Neural crest cell (in vitro differentiated cells): ENCODE data around the gene DNER. TPM values are rescaled to one million over a fixed set of nuclear protein-coding genes. Genes with fewer than 3 reads are reported as not detected.
"Not testable (repeated sequence)": the region's sequence is repeated elsewhere in the genome, so short reads cannot be mapped to it uniquely, and the experiment has no call there.

ENCODE experiments used
- DNase-seq: peaks from one replicate; pipeline ENCODE4 v3.0.0; 2021; ENCODE audit warnings: low read depth, mixed read lengths, low spot score
- H3K27ac Mint-ChIP-seq: one replicate; pipeline ENCODE4 v1.8.0; 2021; ENCODE audit warnings: mild to moderate bottlenecking, mixed read lengths; ENCODE audit not compliant: unreplicated experiment
- H3K27me3 Mint-ChIP-seq: 2 replicates; pipeline ENCODE4 v1.8.0; 2021; ENCODE audit warnings: low read depth, mild to moderate bottlenecking, mixed read lengths
- H3K36me3 Mint-ChIP-seq: 2 replicates; pipeline ENCODE4 v1.8.0; 2021; ENCODE audit warnings: low read depth, mild to moderate bottlenecking, mixed read lengths
- H3K4me1 Mint-ChIP-seq: 2 replicates; pipeline ENCODE4 v1.8.0; 2021; ENCODE audit warnings: mixed read lengths
- H3K4me3 Mint-ChIP-seq: one replicate; pipeline ENCODE4 v1.8.0; 2021; ENCODE audit warnings: mild to moderate bottlenecking, mixed read lengths
- H3K9me3 Mint-ChIP-seq: 2 replicates; pipeline ENCODE4 v1.8.0; 2021; ENCODE audit warnings: mixed read lengths
- total RNA-seq: library from RNA; stranded (reverse); gene quantifications from 2 replicates; pipeline ENCODE4 v1.2.1, GENCODE V29; 2021
- TF ChIP-seq, protein P1 (sequence below): fragments of 200-600 bp; sonication (generic); conservative IDR thresholded peaks from 2 replicates; pipeline ENCODE4 v1.5.0; 2021; ENCODE audit warnings: antibody characterized with exemption, mild to moderate bottlenecking

Gene DNER
- total RNA-seq, 1 donor from 2014 or later = 4.1 TPM

DNA sequence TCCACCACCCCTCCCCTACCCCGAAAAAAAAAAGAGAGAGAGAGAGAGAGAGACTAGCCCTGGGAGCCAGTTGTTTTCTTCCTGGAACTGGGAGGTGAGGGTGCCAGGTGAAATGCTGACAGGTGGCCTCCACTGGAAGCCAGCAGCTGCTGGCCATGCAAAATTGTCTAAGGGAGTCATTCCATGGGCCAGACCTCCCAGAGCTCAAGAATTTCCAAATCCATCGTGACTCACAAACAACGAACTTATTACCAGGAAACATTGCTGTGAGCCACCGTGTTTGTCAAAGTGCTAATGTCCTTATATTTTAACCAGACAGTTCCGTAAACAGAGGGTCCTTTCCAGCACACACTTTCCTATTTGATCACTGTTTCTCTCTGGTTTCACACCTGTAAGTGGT is 374.7 kb downstream of the DNER start:
- DNase-seq = no peak
- no peak overlapping the region for H3K27ac Mint-ChIP-seq

DNA sequence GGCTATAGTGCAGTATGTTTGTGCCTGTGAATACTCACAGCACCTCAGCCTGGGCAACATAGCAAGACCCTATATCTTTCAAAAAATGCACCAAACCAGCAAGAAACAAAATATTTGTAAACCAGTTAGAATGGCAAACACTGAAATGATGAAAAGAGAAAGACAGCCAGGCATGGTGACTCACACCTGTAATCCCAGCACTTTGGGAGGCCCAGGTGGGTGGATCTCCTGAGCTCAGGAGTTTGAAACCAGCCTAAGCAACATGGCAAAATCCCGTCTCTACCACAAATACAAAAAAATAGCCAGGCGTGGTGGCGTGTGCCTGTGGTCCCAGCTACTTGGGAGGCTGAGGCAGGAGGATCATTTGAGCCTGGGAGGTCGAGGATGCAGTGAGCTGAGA is 375.2 kb downstream of the DNER start:
- H3K9me3 Mint-ChIP-seq, H3K4me1 Mint-ChIP-seq, DNase-seq, H3K36me3 Mint-ChIP-seq, H3K4me3 Mint-ChIP-seq, H3K27me3 Mint-ChIP-seq, H3K27ac Mint-ChIP-seq: not testable (repeated sequence)

More for the DNA sequence above, 374.7 kb downstream of the DNER start:
- Mint-ChIP-seq H3K4me1 (no peaks in the 10 kb centered on the region), H3K36me3 (no peaks in the 10 kb centered on the region), H3K27me3 (no peaks in the 10 kb centered on the region), H3K9me3 (no peaks in the 10 kb centered on the region), H3K4me3 (no peak overlapping the region)
- TF ChIP-seq, protein P1, sequence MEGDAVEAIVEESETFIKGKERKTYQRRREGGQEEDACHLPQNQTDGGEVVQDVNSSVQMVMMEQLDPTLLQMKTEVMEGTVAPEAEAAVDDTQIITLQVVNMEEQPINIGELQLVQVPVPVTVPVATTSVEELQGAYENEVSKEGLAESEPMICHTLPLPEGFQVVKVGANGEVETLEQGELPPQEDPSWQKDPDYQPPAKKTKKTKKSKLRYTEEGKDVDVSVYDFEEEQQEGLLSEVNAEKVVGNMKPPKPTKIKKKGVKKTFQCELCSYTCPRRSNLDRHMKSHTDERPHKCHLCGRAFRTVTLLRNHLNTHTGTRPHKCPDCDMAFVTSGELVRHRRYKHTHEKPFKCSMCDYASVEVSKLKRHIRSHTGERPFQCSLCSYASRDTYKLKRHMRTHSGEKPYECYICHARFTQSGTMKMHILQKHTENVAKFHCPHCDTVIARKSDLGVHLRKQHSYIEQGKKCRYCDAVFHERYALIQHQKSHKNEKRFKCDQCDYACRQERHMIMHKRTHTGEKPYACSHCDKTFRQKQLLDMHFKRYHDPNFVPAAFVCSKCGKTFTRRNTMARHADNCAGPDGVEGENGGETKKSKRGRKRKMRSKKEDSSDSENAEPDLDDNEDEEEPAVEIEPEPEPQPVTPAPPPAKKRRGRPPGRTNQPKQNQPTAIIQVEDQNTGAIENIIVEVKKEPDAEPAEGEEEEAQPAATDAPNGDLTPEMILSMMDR = no peak

DNA sequence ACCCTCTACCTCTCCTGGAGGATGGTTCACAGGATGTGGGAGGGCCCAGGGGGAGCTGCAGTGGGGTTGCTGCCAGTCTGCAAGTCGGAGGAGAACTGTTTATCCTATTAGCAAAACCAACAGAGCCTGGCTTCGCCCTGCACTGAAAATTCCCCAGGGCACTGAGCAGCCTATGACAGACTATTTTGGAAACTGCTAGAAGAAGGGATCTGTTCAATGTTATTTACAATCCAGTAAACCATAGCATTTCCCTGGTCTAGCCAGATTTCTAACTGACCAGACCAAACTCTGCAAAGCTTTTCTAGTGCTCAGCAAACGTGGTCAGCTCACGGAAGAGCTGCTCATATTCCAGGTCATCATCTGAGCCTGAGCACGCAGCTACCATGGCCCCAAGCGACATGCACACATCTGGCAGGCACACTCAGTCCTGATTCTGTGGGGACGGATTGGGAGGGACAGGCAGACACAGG is 378.4 kb downstream of the DNER start:
- H3K36me3 Mint-ChIP-seq = no peaks in the 10 kb centered on the region
- TF ChIP-seq, protein P1 = no peak
- H3K4me1 Mint-ChIP-seq = no peaks in the 10 kb centered on the region
- H3K9me3 Mint-ChIP-seq = no peaks in the 10 kb centered on the region
- no peak for DNase-seq
- no peaks in the 10 kb centered on the region for H3K27me3 Mint-ChIP-seq
- H3K27ac Mint-ChIP-seq = no peak overlapping the region
- H3K4me3 Mint-ChIP-seq = no peak overlapping the region

DNA sequence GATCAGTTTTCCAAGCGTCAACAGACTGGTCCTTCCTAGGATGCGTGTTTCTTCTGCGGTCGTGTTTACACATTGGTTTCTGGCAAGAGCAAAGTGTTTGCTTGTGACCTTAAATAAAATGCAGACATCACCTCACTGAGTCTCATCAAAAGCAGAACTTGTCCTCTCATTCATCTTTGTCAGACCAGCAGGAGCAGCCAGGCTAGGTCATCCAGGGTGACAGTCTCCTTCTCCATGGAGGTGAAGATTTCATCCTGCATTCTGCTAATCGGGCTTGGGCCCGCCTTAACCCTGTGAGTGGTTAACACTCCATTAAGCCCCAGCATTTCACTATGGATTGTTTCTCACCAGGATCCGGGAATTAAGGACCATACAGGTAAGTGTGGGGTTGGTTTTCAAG is 379.0 kb downstream of the DNER start:
- H3K27ac Mint-ChIP-seq = no peak overlapping the region
- no peak overlapping the region for H3K4me3 Mint-ChIP-seq
- H3K4me1 Mint-ChIP-seq = no peaks in the 10 kb centered on the region
- TF ChIP-seq, protein P1 = no peak
- H3K36me3 Mint-ChIP-seq = no peaks in the 10 kb centered on the region
- H3K9me3 Mint-ChIP-seq = no peaks in the 10 kb centered on the region
- DNase-seq = no peak
- no peaks in the 10 kb centered on the region for H3K27me3 Mint-ChIP-seq

DNA sequence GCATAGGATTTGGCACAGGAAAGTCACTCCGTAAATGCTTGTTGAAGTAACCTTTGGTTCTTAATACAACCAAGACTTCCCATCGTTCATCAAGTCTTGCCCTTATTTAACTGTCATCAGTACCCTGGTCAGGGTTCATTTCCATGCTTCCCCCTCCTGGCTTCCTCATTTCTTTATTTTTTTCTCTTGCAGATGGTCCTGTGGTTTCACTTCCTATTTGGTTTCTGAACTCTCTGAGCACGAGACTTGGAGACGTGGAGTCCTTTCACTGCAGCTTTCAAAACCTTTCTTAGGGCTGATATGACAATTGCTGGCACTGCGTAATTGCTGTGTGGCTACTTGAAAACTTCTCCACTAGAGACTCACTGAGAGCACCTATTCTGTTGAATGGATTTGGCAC is 383.4 kb downstream of the DNER start:
- no peak for DNase-seq
- H3K36me3 Mint-ChIP-seq = no peaks in the 10 kb centered on the region
- no peaks in the 10 kb centered on the region for H3K9me3 Mint-ChIP-seq
- no peaks in the 10 kb centered on the region for H3K4me1 Mint-ChIP-seq
- no peak overlapping the region for H3K27ac Mint-ChIP-seq
- TF ChIP-seq, protein P1 = no peak
- no peaks in the 10 kb centered on the region for H3K27me3 Mint-ChIP-seq
- H3K4me3 Mint-ChIP-seq = no peak overlapping the region

DNA sequence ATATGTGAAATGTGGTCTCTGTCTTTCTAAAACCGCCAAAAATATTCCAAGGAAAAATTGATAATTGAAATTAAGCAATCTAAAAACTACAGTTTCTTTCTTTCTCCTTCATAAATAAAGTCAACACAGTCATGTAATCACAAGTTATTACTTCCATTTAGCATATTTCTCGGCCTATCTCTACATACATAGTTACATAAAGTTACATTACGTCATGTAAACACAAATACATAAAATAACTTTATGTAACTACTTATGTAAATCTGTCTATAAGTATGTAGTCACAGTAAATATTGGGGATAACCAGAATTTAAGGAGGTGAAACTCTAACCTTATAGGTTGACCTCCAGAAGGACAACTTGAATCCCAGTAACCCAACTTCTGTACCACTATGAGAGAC is 394.8 kb downstream of the DNER start:
- Mint-ChIP-seq H3K4me3 (no peak overlapping the region), H3K36me3 (no peaks in the 10 kb centered on the region), H3K27ac (no peak overlapping the region), H3K9me3 (peaks cover 4% of the 10 kb centered on the region), H3K27me3 (no peaks in the 10 kb centered on the region), H3K4me1 (no peaks in the 10 kb centered on the region)
- TF ChIP-seq, protein P1 = no peak
- DNase-seq = no peak
